Medulla oblongata (tissue), 1 donor: ENCODE results near the gene NEGR1.

Experiments used
- DNase-seq: peaks from one replicate; pipeline ENCODE4 v3.0.0-alpha.2; 2015; ENCODE audit errors: extremely low spot score

NEGR1 gene

GRCh38 chr1:71693581-71693980 is 588.8 kb downstream of the NEGR1 start:
- DNase-seq, result no peak

DNA sequence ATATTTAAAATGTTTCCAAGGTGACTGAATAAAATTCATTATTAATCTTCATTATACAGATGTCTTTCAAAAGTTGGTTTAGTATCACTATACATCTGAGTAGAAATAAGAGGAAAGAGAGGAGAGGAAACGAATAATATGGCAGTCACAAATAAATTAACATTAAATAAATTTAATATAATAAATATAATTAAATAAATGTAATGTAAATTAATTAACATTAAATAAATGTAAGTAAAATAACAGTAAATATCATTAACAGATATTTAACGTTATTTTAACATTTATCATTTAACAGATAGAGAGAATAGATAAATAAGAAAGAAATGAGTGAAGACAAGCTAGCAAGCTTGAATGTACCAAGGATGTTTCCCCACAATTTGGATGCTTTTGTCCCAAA is 592.7 kb downstream of the NEGR1 start:
- DNase-seq, result no peak

DNA sequence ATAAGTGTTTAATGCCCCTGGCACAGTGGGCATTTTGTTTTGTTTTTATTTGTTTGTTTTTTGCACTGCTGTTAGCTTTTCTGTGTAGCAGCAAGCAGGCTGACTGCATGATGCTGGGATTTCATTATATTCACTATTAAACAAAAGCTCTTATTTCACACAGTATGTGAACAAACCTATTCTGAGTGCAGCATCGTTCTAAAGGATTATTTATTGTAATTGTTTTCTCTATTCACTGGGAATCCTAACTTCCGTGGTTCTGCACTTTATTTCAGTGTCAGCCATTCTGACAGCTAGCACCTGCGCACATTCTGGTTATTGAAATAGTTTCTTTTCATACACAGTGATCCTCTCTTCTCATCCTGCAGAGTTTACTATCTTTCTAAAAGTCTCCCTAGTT is 595.0 kb downstream of the NEGR1 start:
- DNase-seq, result no peak

DNA sequence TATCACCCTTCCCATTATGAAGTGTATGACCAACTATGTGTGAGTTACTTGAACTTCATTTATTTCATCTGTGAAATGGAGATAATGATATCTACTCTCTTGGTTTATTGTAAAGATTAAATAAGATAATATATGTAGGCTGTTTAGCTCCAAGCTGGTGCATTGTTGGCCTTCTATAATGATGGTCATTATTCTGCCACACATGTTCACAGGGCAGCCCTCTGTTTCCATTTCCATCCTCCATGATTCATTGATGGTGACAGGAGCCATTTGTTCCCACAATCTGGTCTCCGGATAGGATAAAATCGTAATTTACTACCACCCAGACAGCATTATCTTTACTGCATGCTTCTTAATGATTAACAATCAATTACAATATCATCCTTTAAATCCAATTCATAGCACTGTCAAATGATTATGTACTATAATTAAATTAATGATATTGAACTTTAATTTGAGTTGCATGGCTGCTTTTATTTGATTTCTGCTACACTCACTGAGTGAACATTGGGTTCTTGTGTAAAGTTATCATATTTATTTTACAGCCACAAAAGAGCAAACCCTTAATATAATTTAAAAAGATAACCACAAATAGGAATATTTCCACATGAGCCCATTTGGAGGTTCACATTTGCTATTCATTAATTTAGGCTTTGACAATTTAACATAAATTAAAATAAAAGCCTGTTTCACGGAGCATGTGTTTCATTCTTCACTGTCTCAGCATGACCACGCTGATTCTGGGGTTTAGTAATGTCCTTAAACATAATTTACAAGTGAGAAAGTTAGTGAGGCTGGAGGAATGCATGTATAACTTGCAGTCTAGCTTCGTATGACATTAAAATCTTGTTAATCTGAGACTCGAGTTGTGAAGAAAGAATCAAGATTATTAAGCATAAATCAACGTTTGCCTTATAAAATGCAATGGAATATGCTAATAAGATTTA is 605.1 kb downstream of the NEGR1 start:
- DNase-seq, result no peak

- DNase-seq, result no peak
These were observed 614.3 kb downstream of the NEGR1 start for GRCh38 chr1:71668065-71668464.

DNA sequence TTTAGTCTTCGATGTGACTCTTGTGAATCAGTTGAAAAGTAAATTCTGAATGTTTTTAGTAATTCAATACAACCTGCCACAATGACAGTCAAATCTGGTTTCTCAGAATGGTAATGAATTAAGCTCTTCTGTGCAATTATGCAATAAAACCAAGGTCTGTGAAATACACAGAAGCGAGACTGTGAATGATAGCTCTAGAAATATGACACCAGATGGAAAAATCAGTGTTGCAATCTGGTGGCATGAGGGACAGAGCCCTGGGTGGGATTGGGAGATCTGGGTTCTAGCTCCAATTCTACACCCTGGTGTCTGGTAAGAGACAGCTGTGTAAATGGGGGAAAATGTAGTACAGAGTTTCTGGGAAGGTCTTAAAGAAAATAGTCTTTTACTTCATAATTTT is 615.1 kb downstream of the NEGR1 start:
- DNase-seq, result no peak

DNA sequence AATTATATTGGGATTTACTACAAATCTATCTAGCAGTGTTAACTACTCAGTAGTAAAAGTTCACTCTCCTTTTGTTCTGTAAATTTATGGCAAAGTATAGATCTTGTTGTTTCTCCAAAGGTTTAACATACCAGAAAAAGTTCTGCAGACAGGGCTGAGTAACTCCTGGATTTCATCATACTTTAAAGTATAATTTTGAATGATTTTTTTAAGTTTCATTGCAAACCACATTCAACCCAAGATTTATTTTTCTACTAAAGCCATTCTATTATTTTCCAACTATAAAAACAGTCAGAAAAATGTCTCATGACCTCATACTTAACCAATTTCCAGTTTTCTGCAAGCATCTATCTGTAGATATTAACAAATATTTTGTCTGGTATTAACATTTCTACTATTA is 615.7 kb downstream of the NEGR1 start:
- no peak for DNase-seq

GRCh38 chr1:71660411-71660810 is 621.9 kb downstream of the NEGR1 start:
- DNase-seq, result no peak

- no peak for DNase-seq
These were observed 624.3 kb downstream of the NEGR1 start for GRCh38 chr1:71657891-71658679.

DNA sequence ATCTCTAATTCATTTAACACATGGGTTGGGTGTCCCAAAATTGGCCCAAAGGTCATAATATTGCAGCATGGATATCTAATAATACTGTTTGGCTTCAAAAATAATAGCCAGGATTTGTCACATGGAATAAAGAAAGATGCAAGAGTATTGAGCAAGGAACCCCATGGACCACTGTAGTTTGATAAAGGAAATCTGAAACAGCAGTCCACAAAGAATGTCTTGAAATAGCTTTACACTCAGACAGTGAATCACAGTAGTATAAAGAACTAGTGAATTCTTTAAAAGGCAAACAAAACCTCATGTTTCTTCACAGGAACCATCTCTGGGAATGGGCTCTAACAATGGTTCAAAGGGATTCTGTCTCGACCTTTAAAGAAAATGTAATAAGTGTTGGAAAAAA is 625.4 kb downstream of the NEGR1 start:
- DNase-seq, result no peak

DNA sequence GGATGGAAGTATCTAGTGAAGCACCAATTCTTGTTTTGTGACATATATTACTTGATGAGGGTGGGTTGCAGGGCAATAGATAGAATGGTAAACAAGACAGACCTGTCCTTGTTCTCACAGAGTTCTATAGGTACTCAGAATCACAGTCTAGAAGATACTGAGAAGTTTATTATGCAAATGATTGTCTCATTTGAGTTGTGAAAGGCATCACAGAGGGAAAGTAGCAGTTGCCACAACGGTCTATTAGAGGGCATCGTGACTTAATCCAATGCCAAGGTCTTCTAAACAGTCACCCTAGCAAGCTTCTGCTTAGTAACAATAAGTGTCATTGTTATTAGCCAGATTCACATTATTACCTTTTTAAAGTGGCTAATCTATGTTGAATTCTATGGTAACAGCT is 626.7 kb downstream of the NEGR1 start:
- no peak for DNase-seq

GRCh38 chr1:71653952-71654351 is 628.4 kb downstream of the NEGR1 start:
- DNase-seq, result no peak

GRCh38 chr1:71651214-71651613 is 631.1 kb downstream of the NEGR1 start:
- DNase-seq, result no peak

- no peak for DNase-seq
These were observed 632.2 kb downstream of the NEGR1 start for GRCh38 chr1:71650119-71650518.

DNA sequence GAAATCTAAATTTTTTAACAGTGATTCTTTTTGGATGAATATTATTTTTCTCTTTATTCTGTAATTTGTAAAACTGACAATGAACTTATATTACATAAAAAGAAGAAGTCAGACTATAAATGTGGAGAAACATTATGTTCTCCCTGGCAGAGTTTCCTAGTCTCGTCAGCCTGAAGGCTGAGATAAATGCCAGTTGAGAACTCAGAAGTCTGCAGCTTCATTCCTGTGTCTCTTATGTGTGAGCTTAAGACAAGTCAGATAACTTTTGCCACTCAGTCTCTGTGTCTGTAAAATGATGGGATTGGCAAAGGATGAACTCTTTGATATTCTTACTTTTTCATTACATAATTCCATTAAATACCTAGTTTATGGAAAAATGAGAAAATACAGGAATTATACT is 632.7 kb downstream of the NEGR1 start:
- DNase-seq, result no peak

DNA sequence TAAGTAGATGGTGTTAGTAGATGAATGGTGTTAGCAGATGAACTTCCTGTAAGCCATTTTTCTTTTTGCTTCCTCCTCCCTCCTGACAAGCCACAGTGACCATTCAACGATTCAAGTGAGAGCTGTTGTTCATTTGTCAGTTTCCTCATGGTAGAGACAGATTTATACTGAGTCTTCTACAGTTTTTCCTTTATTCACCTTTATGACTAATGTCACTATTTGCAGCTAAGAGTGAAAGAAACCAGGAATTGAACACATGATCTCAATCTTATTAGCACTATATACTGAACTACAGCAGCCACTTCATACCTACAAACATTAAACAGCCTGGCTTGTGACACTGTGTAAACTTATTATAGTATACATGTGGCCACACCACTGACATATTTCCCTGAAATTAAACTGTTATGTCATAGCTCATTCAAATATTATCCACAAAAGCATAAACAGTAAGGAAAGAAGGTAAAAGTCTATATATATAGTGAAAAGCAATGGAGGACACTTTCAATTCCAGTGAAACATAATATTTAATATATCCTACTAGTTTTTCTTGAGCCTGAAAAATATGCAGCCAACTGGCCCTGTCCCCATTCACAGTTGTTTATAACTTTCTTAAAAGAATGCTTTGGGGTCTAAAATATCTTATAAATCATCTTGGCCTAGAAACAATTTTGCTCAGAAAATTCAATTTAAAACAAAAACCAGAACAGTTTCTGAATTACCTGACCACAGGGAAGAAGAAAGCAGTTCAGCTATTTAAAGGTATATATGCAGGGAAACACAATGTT is 634.6 kb downstream of the NEGR1 start:
- DNase-seq, result no peak

GRCh38 chr1:71645015-71645414 is 637.3 kb downstream of the NEGR1 start:
- no peak for DNase-seq

- DNase-seq, result no peak
These were observed 640.4 kb downstream of the NEGR1 start for GRCh38 chr1:71641903-71642302.

DNA sequence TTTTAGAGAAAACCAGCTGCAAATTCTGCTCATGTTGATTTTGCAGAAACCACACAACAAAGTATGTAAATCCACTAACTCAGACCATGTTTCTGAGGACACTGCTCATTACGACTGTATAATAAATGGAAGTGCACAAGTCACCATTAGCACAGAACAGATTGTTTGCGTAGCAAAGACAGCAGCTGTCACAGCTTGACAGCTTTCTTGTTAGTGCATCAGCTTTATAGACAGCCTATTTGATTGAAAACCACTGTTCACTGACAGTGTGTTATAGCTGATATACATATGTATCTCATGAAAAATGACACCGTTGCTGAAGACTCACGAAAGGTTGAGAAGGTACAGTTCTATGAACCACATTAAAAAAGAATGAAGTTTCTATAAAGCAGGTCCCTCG is 641.3 kb downstream of the NEGR1 start:
- no peak for DNase-seq

GRCh38 chr1:71640116-71640515 is 642.2 kb downstream of the NEGR1 start:
- DNase-seq, result no peak

GRCh38 chr1:71638081-71638766 is 644.1 kb downstream of the NEGR1 start:
- DNase-seq, result no peak

- no peak for DNase-seq
These were observed 646.8 kb downstream of the NEGR1 start for GRCh38 chr1:71635568-71635967.
